Small intestine (tissue), 7 donors: ENCODE measurements around the gene HMCN1. TPM values are rescaled to one million over a fixed set of nuclear protein-coding genes. Genes with fewer than 3 reads are reported as not detected.

Experiments
- DNase-seq, 2 donors: peaks; one replicate each; pipeline versions ENCODE4 v3.0.0 to v3.0.0-alpha.2; 2013
- FAIRE-seq: peaks from 2 replicates; lab custom pipeline; 2012; peaks lifted over from hg19 to GRCh38; lab: Jason Lieb, UNC
- H3K27ac ChIP-seq, 3 donors: one replicate each; pipeline ENCODE4 v1.5.1; 2013; ENCODE audit warnings: low read length in 2 of 3, mild to moderate bottlenecking in 2 of 3, control low read depth in 1 of 3, inconsistent platforms in 1 of 3, low read depth in 1 of 3, moderate library complexity in 1 of 3
- H3K27me3 ChIP-seq, 3 donors: one replicate each; pipeline ENCODE4 v1.6.1; 2013; ENCODE audit warnings: low read length in 3 of 3, inconsistent platforms in 1 of 3; ENCODE audit not compliant: control insufficient read depth in 3 of 3, insufficient read depth in 3 of 3
- H3K36me3 ChIP-seq, 3 donors: one replicate each; pipeline ENCODE4 v1.6.1; 2013; ENCODE audit warnings: low read length in 3 of 3, inconsistent platforms in 1 of 3, low read depth in 1 of 3, mild to moderate bottlenecking in 1 of 3, moderate library complexity in 1 of 3; ENCODE audit not compliant: control insufficient read depth in 3 of 3, insufficient read depth in 2 of 3
- H3K4me1 ChIP-seq, 3 donors: one replicate each; pipeline ENCODE4 v1.6.1; 2013; ENCODE audit warnings: low read length in 2 of 3, inconsistent platforms in 1 of 3, low read depth in 1 of 3, mild to moderate bottlenecking in 1 of 3, moderate library complexity in 1 of 3; ENCODE audit not compliant: control insufficient read depth in 3 of 3, insufficient read depth in 2 of 3
- H3K4me3 ChIP-seq, 3 donors: one replicate each; pipeline ENCODE4 v1.5.1; 2013; ENCODE audit warnings: low read length in 3 of 3, control low read depth in 1 of 3, inconsistent platforms in 1 of 3, low read depth in 1 of 3, mild to moderate bottlenecking in 1 of 3, moderate library complexity in 1 of 3
- H3K9me3 ChIP-seq, 2 donors: one replicate each; pipeline ENCODE4 v1.6.1; 2013; ENCODE audit warnings: low read depth in 1 of 2, low read length in 1 of 2; ENCODE audit not compliant: control insufficient read depth in 2 of 2, insufficient read depth in 1 of 2
- WGBS, 3 donors: extraction: QIAGEN DNeasy Blood & Tissue Kit; methylation state at CpG; one replicate each; pipeline ENCODE4 v1.1.7; 2013; 5-methylcytosine and 5-hydroxymethylcytosine counted together
- polyA plus RNA-seq, 4 donors: library from polyadenylated mRNA; stranded (reverse) in 3 of 4; unstranded in 1 of 4; fragments of 200-250 nt in 3 of 4; fragments of 120-200 nt in 1 of 4; gene quantifications; one replicate each; pipeline versions ENCODE4 v1.2.1 to v1.2.3, GENCODE V29; 2013
- donor health status: healthy with polysubstance abuse.
- donor health status: control.
- donor health status: control.
- donor health status: Bipolar disorder and iron deficiency.
- donor health status: healthy.

Gene HMCN1
- polyA plus RNA-seq, 4 donors: under 0.01 to 1.9 (median 0.62) TPM

- WGBS, 3 donors: 90 to 94% (median 94%) methylated on average over 1 of the region's 1 CpG
Measured at GRCh38 chr1:185795181-185795580, 61.0 kb downstream of the HMCN1 start.

GRCh38 chr1:185798505-185798904 is 64.3 kb downstream of the HMCN1 start:
- H3K27me3 ChIP-seq: no peaks in the 10 kb centered on the region
- no peak overlapping the region for H3K4me3 ChIP-seq
- peaks cover 0 to 12% of the 10 kb centered on the region in 2 donors for H3K9me3 ChIP-seq
- H3K4me1 ChIP-seq: no peaks in the 10 kb centered on the region
- H3K27ac ChIP-seq: no peak overlapping the region
- no peaks in the 10 kb centered on the region for H3K36me3 ChIP-seq
- FAIRE-seq (no peak), DNase-seq (no peak)

More at GRCh38 chr1:185795181-185795580, 61.0 kb downstream of the HMCN1 start:
- Histone ChIP-seq H3K9me3 (peaks cover 0 to 12% of the 10 kb centered on the region in 2 donors), H3K36me3 (no peaks in the 10 kb centered on the region), H3K27me3 (no peaks in the 10 kb centered on the region), H3K4me1 (peaks cover 0 to 5% (median 0%) of the 10 kb centered on the region in 3 donors), H3K4me3 (no peak overlapping the region), H3K27ac (no peak overlapping the region)
- no peak for FAIRE-seq
- DNase-seq: no peak

DNA sequence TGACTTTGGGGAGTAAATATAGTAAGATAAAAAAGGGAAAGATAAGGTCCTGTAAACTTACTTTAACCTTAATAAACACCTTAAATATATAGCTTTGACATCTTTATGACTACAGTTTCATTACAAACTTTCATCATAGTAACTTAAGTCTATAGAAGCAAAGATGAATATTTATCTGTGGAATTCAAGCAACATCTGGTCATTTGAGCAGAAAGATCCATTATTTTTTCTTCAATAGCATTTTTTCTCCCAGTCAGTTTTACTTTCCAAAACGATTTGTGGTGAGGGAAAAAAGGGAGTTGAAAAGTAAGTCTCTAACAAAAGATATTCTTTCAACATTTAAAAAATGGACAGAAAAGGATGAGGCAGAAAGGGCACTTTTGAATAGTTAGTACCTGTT is 69.0 kb downstream of the HMCN1 start:
- 27 to 36% (median 33%) methylated on average over 1 of the region's 1 CpG for WGBS, 3 donors
- no peak for FAIRE-seq
- no peaks in the 10 kb centered on the region for H3K27me3 ChIP-seq

DNA sequence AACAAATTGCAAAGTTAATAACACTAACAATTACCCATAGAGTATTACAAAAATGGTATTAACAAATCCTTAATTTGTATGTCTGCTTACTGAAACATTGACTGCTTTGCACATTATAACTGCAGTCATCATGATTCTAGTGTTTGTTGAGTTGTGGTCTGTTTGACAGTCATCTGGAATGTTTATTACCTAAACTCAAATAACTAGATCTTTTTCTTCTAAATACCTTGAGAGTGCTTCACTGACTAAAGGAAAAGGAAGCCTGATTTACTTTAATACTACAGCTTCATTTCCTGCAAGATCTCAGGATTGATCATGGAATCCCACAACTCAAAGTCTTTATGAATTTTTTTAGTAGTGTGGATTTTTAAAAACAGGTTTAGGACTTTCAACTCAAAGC is 70.0 kb downstream of the HMCN1 start:
- H3K27ac ChIP-seq: no peak overlapping the region
- H3K4me1 ChIP-seq: no peaks in the 10 kb centered on the region
- H3K4me3 ChIP-seq: no peak overlapping the region
- DNase-seq (no peak), FAIRE-seq (no peak)
- peaks cover 0 to 5% of the 10 kb centered on the region in 2 donors for H3K9me3 ChIP-seq
- no peaks in the 10 kb centered on the region for H3K27me3 ChIP-seq
- no peaks in the 10 kb centered on the region for H3K36me3 ChIP-seq

More for the DNA sequence above, 69.0 kb downstream of the HMCN1 start:
- peaks cover 0 to 8% of the 10 kb centered on the region in 2 donors for H3K9me3 ChIP-seq
- H3K36me3 ChIP-seq: no peaks in the 10 kb centered on the region
- H3K27ac ChIP-seq: no peak overlapping the region
- no peak overlapping the region for H3K4me3 ChIP-seq
- H3K4me1 ChIP-seq: no peaks in the 10 kb centered on the region
- DNase-seq: no peak

DNA sequence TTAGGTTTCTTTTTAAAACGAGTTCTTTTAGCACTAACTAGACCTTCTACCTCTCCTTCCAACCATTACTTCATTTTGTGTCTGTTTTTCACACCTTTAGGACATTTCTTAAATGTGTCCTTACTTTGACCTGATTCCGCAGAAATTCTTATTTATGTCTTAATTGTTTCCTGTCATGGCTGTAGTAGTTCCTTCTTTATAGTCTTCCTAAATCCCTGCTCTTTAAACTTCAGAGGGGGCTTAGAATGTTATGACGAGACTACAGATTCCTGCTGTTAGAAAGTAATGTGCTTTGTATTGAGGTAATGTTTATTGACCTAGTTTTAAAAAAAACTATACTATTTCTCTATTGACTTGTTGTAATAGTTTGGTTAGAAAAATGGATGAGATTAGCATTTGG is 70.4 kb downstream of the HMCN1 start:
- Histone ChIP-seq H3K27me3 (no peaks in the 10 kb centered on the region), H3K9me3 (peaks cover 0 to under 1% of the 10 kb centered on the region in 2 donors), H3K27ac (no peak overlapping the region), H3K36me3 (no peaks in the 10 kb centered on the region), H3K4me1 (no peaks in the 10 kb centered on the region), H3K4me3 (no peak overlapping the region)
- FAIRE-seq (no peak), DNase-seq (no peak)
- WGBS, 3 donors: 47 to 64% (median 55%) methylated on average over 3 of the region's 3 CpGs

GRCh38 chr1:185807275-185807674 is 73.1 kb downstream of the HMCN1 start:
- H3K36me3 ChIP-seq: no peaks in the 10 kb centered on the region
- no peak overlapping the region for H3K27ac ChIP-seq
- H3K4me1 ChIP-seq: no peaks in the 10 kb centered on the region
- H3K9me3 ChIP-seq: no peaks in the 10 kb centered on the region
- no peak for DNase-seq
- no peak overlapping the region for H3K4me3 ChIP-seq
- FAIRE-seq: no peak
- no peaks in the 10 kb centered on the region for H3K27me3 ChIP-seq

DNA sequence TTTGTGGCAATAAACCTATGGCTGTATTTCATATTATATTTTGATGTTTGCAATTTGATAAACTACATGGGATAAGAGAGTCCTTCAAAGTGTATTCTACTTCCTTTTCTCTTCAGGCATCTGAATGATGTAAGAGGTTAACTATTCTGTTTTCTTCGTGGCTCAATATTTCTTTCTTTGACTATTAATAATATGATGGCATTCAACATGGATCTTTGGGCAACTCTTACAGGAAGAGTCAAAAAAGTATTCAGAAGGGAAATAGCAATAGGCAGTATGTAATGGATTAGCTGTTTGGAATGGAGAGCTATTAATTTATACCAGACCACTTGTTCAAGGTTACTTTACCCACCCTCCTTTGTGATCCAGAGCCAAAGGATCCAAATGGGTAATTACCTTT is 74.4 kb downstream of the HMCN1 start:
- 21 to 38% (median 37%) methylated on average over 1 of the region's 1 CpG for WGBS, 3 donors

GRCh38 chr1:185811073-185811709 is 77.0 kb downstream of the HMCN1 start:
- DNase-seq (no peak), FAIRE-seq (no peak)
- no peaks in the 10 kb centered on the region for H3K9me3 ChIP-seq
- WGBS, 3 donors: 85 to 93% (median 86%) methylated on average over 3 of the region's 3 CpGs
- no peak overlapping the region for H3K4me3 ChIP-seq
- H3K4me1 ChIP-seq: no peaks in the 10 kb centered on the region
- H3K27ac ChIP-seq: no peak overlapping the region
- H3K36me3 ChIP-seq: no peaks in the 10 kb centered on the region
- H3K27me3 ChIP-seq: no peaks in the 10 kb centered on the region

More for the DNA sequence above, 74.4 kb downstream of the HMCN1 start:
- DNase-seq (no peak), FAIRE-seq (no peak)
- H3K4me3 ChIP-seq: no peak overlapping the region
- no peaks in the 10 kb centered on the region for H3K9me3 ChIP-seq
- H3K36me3 ChIP-seq: no peaks in the 10 kb centered on the region
- no peaks in the 10 kb centered on the region for H3K27me3 ChIP-seq
- no peak overlapping the region for H3K27ac ChIP-seq
- no peaks in the 10 kb centered on the region for H3K4me1 ChIP-seq

GRCh38 chr1:185812934-185813333 is 78.7 kb downstream of the HMCN1 start:
- no peaks in the 10 kb centered on the region for H3K9me3 ChIP-seq
- no peak overlapping the region for H3K27ac ChIP-seq
- FAIRE-seq: no peak
- no peaks in the 10 kb centered on the region for H3K4me1 ChIP-seq
- DNase-seq: no peak
- H3K27me3 ChIP-seq: no peaks in the 10 kb centered on the region
- no peaks in the 10 kb centered on the region for H3K36me3 ChIP-seq
- no peak overlapping the region for H3K4me3 ChIP-seq
